GM12891 (cell line): Measurements from ENCODE around the gene BRD3OS.
A peak's percentile ranks its signal among the peaks of the same experiment; 100 is the strongest.

ENCODE experiments used
- DNase-seq: peaks from one replicate; pipeline ENCODE4 v3.0.0; 2011; ENCODE audit warnings: low spot score; ENCODE audit not compliant: insufficient read length
- FAIRE-seq: peaks from 2 replicates; lab custom pipeline; 2011; peaks lifted over from hg19 to GRCh38; lab: Jason Lieb, UNC
- PAX5 ChIP-seq: IDR thresholded peaks from 2 replicates; pipeline ENCODE4 v1.6.1; 2011; ENCODE audit warnings: low read length, moderate library complexity, mild to moderate bottlenecking; ENCODE audit not compliant: insufficient read depth, severe bottlenecking
- POLR2A ChIP-seq: IDR thresholded peaks from 2 replicates; pipeline ENCODE4 v1.6.1; 2011; ENCODE audit warnings: low read depth, low read length, control low read depth
- POLR2AphosphoS5 ChIP-seq: IDR thresholded peaks from 2 replicates; pipeline ENCODE4 v1.6.1; 2011; ENCODE audit warnings: low read depth, low read length, control low read depth
- POU2F2 ChIP-seq: IDR thresholded peaks from 2 replicates; pipeline ENCODE4 v1.6.1; 2011; ENCODE audit warnings: low read depth, mild to moderate bottlenecking, control low read depth, low read length, moderate library complexity
- SPI1 ChIP-seq: IDR thresholded peaks from 2 replicates; pipeline ENCODE4 v1.6.1; 2011; ENCODE audit warnings: low read depth, low read length, control low read depth
- TAF1 ChIP-seq: IDR thresholded peaks from 2 replicates; pipeline ENCODE4 v1.6.1; 2011; ENCODE audit warnings: low read depth, low read length, control low read depth

BRD3OS gene

GRCh38 chr9:133995012-133995896 lies 30.0 kb upstream of the BRD3OS start:
- DNase-seq (no peak), FAIRE-seq (peak; percentile 31)

DNA sequence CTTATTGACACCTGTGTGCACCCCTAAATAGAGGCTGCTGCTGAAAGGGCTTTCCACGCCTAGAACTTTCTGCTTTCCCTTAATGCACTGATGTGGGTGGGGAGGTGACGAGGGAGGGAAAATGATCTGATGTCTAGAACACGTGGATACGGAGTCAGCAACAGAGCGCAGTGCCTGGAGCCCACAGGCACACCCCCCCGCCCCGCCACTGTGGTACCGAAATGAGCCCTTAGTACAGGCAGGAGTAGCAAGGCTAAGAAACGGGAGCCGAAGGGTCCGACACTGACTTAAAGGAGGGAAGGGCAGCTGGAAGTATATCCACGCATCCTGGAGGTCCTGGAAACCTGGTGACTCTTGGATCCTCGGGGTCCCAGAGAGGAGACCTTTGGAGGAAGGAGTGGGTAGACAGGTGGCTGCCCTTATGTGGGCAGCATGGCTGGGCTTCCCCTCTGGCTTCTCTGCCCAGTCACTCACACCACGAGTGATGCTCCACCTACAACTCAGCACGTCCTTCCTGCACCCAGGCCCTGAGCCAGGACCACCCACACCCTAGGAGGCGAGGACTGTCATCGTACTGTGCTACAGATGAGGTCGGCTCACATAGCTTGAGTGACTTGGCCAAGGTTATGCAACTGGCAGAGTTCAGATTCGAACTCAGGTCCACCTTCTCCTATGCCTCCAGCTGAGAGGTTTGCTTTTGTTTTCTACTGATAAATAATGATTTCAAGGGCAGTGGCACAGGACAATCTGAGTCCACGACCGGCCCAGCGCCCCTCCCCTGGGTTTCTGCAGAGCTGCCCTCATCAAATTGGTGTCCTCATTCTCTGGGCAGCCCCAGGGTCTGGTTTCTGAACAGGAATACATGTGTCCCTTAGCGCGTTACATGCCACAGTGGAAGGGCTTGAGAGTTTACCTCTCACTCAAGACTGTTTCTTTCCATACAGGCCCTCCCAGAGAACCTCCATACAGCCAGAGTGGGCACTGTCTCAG lies 28.5 kb upstream of the BRD3OS start:
- no peak for DNase-seq
- peak; percentile 65 for FAIRE-seq
- TF ChIP-seq POLR2A, result no peak
- no peak for TF ChIP-seq TAF1
- TF ChIP-seq SPI1, result no peak
- no peak for TF ChIP-seq POLR2AphosphoS5
- no peak for TF ChIP-seq POU2F2
- no peak for TF ChIP-seq PAX5

More at GRCh38 chr9:133995012-133995896, 30.0 kb upstream of the BRD3OS start:
- TF ChIP-seq POU2F2 (no peak), POLR2AphosphoS5 (no peak), TAF1 (no peak), POLR2A (no peak), PAX5 (no peak), SPI1 (no peak)

DNA sequence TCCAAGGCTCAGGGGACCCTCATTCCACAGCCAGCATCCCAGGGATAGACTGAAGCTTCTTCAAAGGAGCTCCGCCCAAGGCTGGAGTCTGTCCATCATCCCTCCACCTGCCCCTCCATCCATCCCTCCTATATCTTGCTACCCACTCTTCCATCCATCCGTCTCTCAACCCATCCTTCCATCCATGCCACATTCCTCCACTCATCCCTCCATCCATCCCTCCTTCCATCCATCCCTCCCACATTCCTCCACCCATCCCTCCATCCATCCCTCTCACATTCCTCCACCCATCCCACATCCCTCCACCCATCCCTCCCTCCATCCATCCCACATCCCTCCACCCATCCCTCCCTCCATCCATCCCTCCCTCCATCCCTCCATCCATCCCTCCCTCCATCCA lies 27.7 kb upstream of the BRD3OS start:
- TF ChIP-seq POLR2A, result no peak
- TF ChIP-seq POU2F2, result no peak
- no peak for TF ChIP-seq SPI1
- no peak for TF ChIP-seq POLR2AphosphoS5
- TF ChIP-seq PAX5, result no peak
- no peak for TF ChIP-seq TAF1
- DNase-seq, result no peak
- no peak for FAIRE-seq

- DNase-seq (no peak), FAIRE-seq (no peak)
- TF ChIP-seq POLR2AphosphoS5 (no peak), POLR2A (no peak), POU2F2 (no peak), TAF1 (no peak), PAX5 (no peak), SPI1 (no peak)
These were observed 26.2 kb upstream of the BRD3OS start for GRCh38 chr9:133998915-133999595.

GRCh38 chr9:133999851-134000265 lies 25.4 kb upstream of the BRD3OS start:
- TF ChIP-seq POLR2A, result no peak
- TF ChIP-seq POLR2AphosphoS5, result no peak
- DNase-seq (no peak), FAIRE-seq (no peak)

GRCh38 chr9:134002796-134003195 lies 22.5 kb upstream of the BRD3OS start:
- TF ChIP-seq TAF1 (no peak), POLR2A (no peak), POLR2AphosphoS5 (no peak), POU2F2 (no peak), PAX5 (no peak), SPI1 (no peak)
- DNase-seq (no peak), FAIRE-seq (no peak)

DNA sequence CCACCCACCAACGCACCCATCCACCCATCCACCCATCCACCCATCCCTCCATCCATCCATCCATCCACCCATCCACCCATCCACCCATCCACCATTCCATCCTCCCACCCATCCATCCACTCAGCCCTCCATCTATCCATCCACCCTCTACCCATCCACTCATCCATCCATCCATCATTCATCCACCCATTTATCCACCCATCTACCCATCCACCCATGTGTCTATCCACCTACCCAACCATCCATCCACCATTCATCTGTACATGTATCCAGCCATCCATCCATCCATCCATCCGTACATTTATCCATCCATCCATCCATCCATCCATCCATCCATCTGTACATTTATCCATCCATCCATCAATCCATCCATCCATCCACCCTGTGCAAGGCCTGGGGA lies 22.0 kb upstream of the BRD3OS start:
- FAIRE-seq (no peak), DNase-seq (no peak)
- TF ChIP-seq SPI1, result no peak
- no peak for TF ChIP-seq POLR2A
- TF ChIP-seq PAX5, result no peak
- TF ChIP-seq POLR2AphosphoS5, result no peak
- TF ChIP-seq TAF1, result no peak
- TF ChIP-seq POU2F2, result no peak

GRCh38 chr9:134004131-134004873 lies 21.0 kb upstream of the BRD3OS start:
- TF ChIP-seq SPI1, result no peak
- TF ChIP-seq PAX5, result no peak
- no peak for TF ChIP-seq POLR2A
- no peak for TF ChIP-seq POU2F2
- no peak for TF ChIP-seq TAF1
- no peak for TF ChIP-seq POLR2AphosphoS5
- no peak for DNase-seq
- FAIRE-seq, result no peak

DNA sequence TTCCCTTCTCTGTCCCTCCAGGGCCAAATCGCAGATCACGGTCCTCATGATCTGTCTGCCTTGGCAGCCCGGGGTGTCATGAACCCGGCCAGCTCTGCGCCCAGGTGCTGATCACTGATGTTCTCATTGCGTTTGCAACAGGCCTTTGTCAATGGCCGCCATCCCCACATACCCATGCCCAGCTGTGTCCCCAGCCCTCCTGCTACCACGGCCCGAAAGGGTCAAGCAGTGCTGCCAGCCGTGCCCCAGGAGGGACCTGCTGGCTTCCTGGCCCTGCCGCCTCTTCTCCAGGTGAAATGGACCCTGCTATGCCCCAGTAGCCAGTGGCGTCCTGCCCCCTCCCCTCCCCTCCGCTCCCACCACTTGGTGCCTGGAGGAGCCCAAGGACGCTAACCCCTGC lies 20.4 kb upstream of the BRD3OS start:
- DNase-seq (no peak), FAIRE-seq (no peak)
- no peak for TF ChIP-seq POLR2AphosphoS5
- TF ChIP-seq POLR2A, result no peak
- no peak for TF ChIP-seq POU2F2

- no peak for TF ChIP-seq POLR2AphosphoS5
- TF ChIP-seq POLR2A, result no peak
- TF ChIP-seq TAF1, result no peak
- FAIRE-seq, result no peak
- no peak for DNase-seq
These were observed 19.9 kb upstream of the BRD3OS start for GRCh38 chr9:134005381-134005780.

DNA sequence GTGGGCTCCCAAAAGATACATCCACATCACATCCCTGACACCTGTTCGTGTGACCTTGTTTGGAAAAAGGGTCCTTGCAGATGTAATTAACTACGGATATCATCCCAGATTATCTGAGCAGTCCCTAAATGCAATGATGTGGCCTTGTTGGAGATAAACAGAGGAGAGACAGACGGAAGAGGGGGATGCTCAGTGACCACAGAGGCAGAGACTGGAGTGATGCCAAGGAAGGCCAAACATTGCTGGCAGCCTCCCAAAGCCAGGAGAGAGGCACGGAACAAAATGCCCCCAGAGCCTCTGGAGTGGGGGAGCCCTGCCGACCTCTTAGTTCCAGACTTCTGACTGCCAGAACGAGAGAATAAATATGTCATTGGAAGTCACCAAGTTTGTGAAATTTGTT lies 18.1 kb upstream of the BRD3OS start:
- DNase-seq (no peak), FAIRE-seq (no peak)
- TF ChIP-seq POLR2AphosphoS5, result no peak
- TF ChIP-seq SPI1, result no peak
- TF ChIP-seq TAF1, result no peak
- no peak for TF ChIP-seq PAX5
- TF ChIP-seq POU2F2, result no peak
- no peak for TF ChIP-seq POLR2A
